SU-DHL-6 (cell line): ENCODE data around the gene SELENOS.

Experiments used
- H2AFZ ChIP-seq: fragments of 200-600 bp; sonication (generic); 2 replicates; pipeline ENCODE4 v1.6.1; 2014; ENCODE audit warnings: low read depth, mild to moderate bottlenecking, moderate library complexity, mixed read lengths, antibody characterized with exemption, low read length; ENCODE audit not compliant: severe bottlenecking
- H3F3A ChIP-seq: fragments of 200-600 bp; shearing (Covaris generic); 2 replicates; pipeline ENCODE4 v1.6.0; 2016; ENCODE audit warnings: antibody characterized with exemption, mild to moderate bottlenecking; ENCODE audit not compliant: insufficient read depth
- H3K27ac ChIP-seq: fragments of 200-600 bp; sonication (generic); 2 replicates; pipeline ENCODE4 v1.5.1; 2016; ENCODE audit warnings: low read depth, mild to moderate bottlenecking, low read length, moderate library complexity, mixed read lengths
- H3K27me3 ChIP-seq: fragments of 200-600 bp; sonication (generic), shearing (Covaris generic); 2 replicates; pipeline ENCODE4 v1.6.0; 2014; ENCODE audit warnings: mild to moderate bottlenecking, low read length
- H3K36me3 ChIP-seq: fragments of 200-600 bp; sonication (generic); 2 replicates; pipeline ENCODE4 v1.6.1; 2014; ENCODE audit warnings: mild to moderate bottlenecking, low read length, mixed read lengths
- H3K4me2 ChIP-seq: fragments of 300-600, 200-600 bp; shearing (Covaris generic), sonication (generic); 2 replicates; pipeline ENCODE4 v1.6.0; 2014; ENCODE audit warnings: low read length, low read depth, mild to moderate bottlenecking; ENCODE audit not compliant: poor library complexity, severe bottlenecking
- H3K4me3 ChIP-seq: fragments of 200-600 bp; sonication (generic); 2 replicates; pipeline ENCODE4 v1.5.1; 2014; ENCODE audit warnings: antibody characterized with exemption, low read length, mild to moderate bottlenecking, mixed read lengths; ENCODE audit not compliant: insufficient read depth, poor library complexity, severe bottlenecking
- H3K79me2 ChIP-seq: fragments of 200-600 bp; sonication (generic); 2 replicates; pipeline ENCODE4 v1.6.1; 2014; ENCODE audit warnings: mild to moderate bottlenecking, low read length, moderate library complexity; ENCODE audit not compliant: insufficient read depth
- H3K9ac ChIP-seq: fragments of 200-600 bp; sonication (generic); 2 replicates; pipeline ENCODE4 v1.7.0; 2014; ENCODE audit warnings: mild to moderate bottlenecking, low read length
- H3K9me2 ChIP-seq: fragments of 200-600 bp; sonication (generic); replicated peaks from 2 replicates; pipeline ENCODE4 v1.6.1; 2014; ENCODE audit warnings: low read length; ENCODE audit not compliant: insufficient read depth
- H3K9me3 ChIP-seq: fragments of 200-600 bp; sonication (generic); 2 replicates; pipeline ENCODE4 v1.6.1; 2014; ENCODE audit warnings: low read length, mixed read lengths; ENCODE audit not compliant: insufficient read depth
- H4K20me1 ChIP-seq: fragments of 200-600 bp; sonication (generic); 2 replicates; pipeline ENCODE4 v1.6.1; 2014; ENCODE audit warnings: low read depth, mild to moderate bottlenecking, antibody characterized with exemption, low read length, moderate library complexity, mixed read lengths
- EZH2phosphoT487 ChIP-seq: fragments of 200-600 bp; sonication (generic), shearing (Covaris generic); conservative IDR thresholded peaks from 2 replicates; pipeline ENCODE4 v1.6.1; 2018; ENCODE audit warnings: mild to moderate bottlenecking, antibody characterized with exemption, low read length, moderate library complexity, mixed read lengths
- TF ChIP-seq, protein P1 (sequence below): fragments of 200-600 bp; sonication (generic); IDR thresholded peaks from one replicate; pipeline ENCODE4 v1.5.1; 2017; ENCODE audit warnings: antibody characterized with exemption, mild to moderate bottlenecking, low read length, moderate library complexity; ENCODE audit not compliant: insufficient read depth, poor library complexity, severe bottlenecking

Gene SELENOS

DNA sequence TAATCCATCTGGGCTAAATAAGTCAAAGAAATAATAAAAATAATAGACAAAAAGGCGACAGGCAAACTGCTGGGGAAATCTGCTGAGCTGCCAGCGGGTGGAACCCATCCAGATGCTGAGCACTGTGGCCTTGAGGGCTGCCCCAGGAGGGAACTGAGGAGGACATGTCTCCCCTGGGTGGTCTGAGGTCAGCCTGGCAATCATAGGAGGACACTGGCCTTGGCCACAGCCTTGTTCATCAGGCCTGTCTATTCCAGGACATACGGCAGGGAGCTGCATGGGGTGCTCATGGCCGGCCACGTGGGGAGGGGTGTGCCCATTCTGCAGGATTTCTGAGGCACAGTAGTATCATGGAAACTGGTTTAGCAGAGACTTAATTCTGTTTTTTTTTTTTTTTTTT lies 39.2 kb upstream of the SELENOS start:
- no peak overlapping the region for H2AFZ ChIP-seq
- no peaks in the 10 kb centered on the region for H3K27me3 ChIP-seq
- no peak overlapping the region for H3K4me2 ChIP-seq
- H3K9me3 ChIP-seq, result no peaks in the 10 kb centered on the region
- no peak overlapping the region for H3K4me3 ChIP-seq
- no peaks in the 10 kb centered on the region for H4K20me1 ChIP-seq
- no peak overlapping the region for H3K27ac ChIP-seq
- no peaks in the 10 kb centered on the region for H3K36me3 ChIP-seq
- no peaks in the 10 kb centered on the region for H3F3A ChIP-seq
- TF ChIP-seq, protein P1, sequence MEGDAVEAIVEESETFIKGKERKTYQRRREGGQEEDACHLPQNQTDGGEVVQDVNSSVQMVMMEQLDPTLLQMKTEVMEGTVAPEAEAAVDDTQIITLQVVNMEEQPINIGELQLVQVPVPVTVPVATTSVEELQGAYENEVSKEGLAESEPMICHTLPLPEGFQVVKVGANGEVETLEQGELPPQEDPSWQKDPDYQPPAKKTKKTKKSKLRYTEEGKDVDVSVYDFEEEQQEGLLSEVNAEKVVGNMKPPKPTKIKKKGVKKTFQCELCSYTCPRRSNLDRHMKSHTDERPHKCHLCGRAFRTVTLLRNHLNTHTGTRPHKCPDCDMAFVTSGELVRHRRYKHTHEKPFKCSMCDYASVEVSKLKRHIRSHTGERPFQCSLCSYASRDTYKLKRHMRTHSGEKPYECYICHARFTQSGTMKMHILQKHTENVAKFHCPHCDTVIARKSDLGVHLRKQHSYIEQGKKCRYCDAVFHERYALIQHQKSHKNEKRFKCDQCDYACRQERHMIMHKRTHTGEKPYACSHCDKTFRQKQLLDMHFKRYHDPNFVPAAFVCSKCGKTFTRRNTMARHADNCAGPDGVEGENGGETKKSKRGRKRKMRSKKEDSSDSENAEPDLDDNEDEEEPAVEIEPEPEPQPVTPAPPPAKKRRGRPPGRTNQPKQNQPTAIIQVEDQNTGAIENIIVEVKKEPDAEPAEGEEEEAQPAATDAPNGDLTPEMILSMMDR, result no peak
- TF ChIP-seq EZH2phosphoT487, result no peak
- no peaks in the 10 kb centered on the region for H3K79me2 ChIP-seq
- no peaks in the 10 kb centered on the region for H3K9me2 ChIP-seq
- no peak overlapping the region for H3K9ac ChIP-seq

DNA sequence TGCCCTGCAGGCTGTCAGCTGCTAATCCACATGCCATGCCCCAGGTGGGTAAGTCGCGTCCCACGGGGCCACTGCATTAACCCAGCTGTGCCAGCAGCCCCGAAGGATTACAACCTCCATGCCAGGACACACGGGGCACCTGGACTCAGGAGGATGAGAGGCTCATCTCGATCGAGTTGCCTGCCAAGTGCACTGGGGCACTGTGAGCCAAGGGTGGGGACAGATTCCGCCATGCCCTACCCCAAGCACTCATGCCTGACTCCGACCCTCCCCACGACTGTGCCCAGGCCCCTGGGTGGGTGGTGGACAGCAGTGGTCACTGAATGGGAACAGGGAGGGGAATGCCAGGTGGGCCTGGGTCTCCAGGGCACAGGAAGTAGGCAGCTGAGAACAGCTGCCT lies 38.5 kb upstream of the SELENOS start:
- Histone ChIP-seq H3F3A (no peaks in the 10 kb centered on the region), H2AFZ (no peak overlapping the region), H3K27me3 (no peaks in the 10 kb centered on the region), H3K9me3 (no peaks in the 10 kb centered on the region), H4K20me1 (no peaks in the 10 kb centered on the region), H3K4me3 (no peak overlapping the region), H3K9ac (no peak overlapping the region), H3K79me2 (no peaks in the 10 kb centered on the region), H3K27ac (no peak overlapping the region), H3K9me2 (no peaks in the 10 kb centered on the region), H3K36me3 (no peaks in the 10 kb centered on the region), H3K4me2 (no peak overlapping the region)
- TF ChIP-seq, protein P1, result no peak
- no peak for TF ChIP-seq EZH2phosphoT487

DNA sequence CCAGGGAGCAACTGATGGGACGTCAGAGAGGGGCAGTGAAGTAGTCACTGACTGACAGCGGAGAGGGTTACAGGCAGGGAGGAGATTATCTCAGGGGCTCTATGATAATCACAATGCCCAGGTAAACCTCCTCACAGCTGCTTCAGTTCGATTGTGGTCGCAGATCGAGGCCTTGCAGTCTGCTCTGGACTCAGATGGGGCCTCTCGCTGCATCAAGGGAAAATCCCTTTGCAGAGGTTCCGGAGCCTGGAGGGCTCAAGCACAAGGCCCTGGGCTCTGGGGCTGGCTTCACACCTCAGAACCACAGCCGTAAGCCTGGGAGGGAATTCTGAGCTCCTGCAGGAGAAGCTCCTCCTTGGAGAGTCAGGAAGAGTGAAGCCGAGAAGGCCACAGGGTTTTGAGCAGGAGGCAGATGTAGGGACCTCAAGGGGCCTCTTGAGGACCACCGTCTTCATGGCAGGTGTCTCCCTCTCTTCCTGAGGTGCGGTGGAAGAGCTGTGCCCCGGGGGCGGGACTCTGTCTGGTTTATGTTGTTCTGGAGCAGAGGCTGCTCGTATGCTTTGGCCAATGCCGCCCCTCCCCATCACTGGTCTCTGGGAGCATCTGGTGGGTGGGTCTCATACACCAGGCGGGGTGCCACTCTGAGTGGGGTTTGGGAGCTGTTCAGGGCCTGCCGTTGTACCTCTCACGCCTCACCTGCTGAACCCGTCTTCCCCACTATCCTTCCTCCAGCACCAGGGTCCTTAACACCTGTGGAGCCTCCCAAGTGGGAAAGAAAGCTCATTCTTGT lies 37.2 kb upstream of the SELENOS start:
- Histone ChIP-seq H3K9me3 (no peaks in the 10 kb centered on the region), H3F3A (no peaks in the 10 kb centered on the region), H3K27ac (no peak overlapping the region), H3K4me3 (no peak overlapping the region), H3K36me3 (no peaks in the 10 kb centered on the region), H3K79me2 (no peaks in the 10 kb centered on the region), H3K9ac (no peak overlapping the region), H3K9me2 (no peaks in the 10 kb centered on the region), H3K27me3 (no peaks in the 10 kb centered on the region), H2AFZ (no peak overlapping the region), H4K20me1 (no peaks in the 10 kb centered on the region), H3K4me2 (no peak overlapping the region)
- TF ChIP-seq, protein P1, result no peak
- no peak for TF ChIP-seq EZH2phosphoT487
